Gastrocnemius medialis (tissue), 4 donors: Measurements from ENCODE around the gene RAD51B. TPM values are rescaled to one million over a fixed set of nuclear protein-coding genes. Genes with fewer than 3 reads are reported as not detected.

Experiments
- ATAC-seq, 2 donors: fragments of 150-250 bp; one replicate each; pipeline ENCODE4 v1.9.1; 2016
- DNase-seq, 2 donors: peaks; one replicate each; pipeline ENCODE4 v3.0.0-alpha.2; 2019
- H3K27ac ChIP-seq, 4 donors: fragments of 200-600 bp; sonication (generic); 1 replicate in 1 of 4; 2 replicates in 3 of 4; pipeline ENCODE4 v1.5.1; 2016 to 2018; ENCODE audit warnings: mild to moderate bottlenecking in 2 of 4, moderate library complexity in 1 of 4
- H3K27me3 ChIP-seq, 3 donors: fragments of 200-600 bp; sonication (generic) in 2 of 3; 1 replicate in 1 of 3; 2 replicates in 2 of 3; pipeline versions ENCODE4 v1.5.1 to v1.6.0; 2016 to 2019; ENCODE audit warnings: mild to moderate bottlenecking in 1 of 3, moderate library complexity in 1 of 3
- H3K36me3 ChIP-seq, 2 donors: fragments of 200-600 bp; sonication (generic) in 1 of 2; one replicate each; pipeline ENCODE4 v1.5.1; 2017 to 2018
- H3K4me1 ChIP-seq, 2 donors: fragments of 200-600 bp; sonication (generic) in 1 of 2; one replicate each; pipeline ENCODE4 v1.5.1; 2016 to 2017; ENCODE audit warnings: mild to moderate bottlenecking in 2 of 2
- H3K4me3 ChIP-seq, 4 donors: fragments of 200-600 bp; sonication (generic) in 3 of 4; 1 replicate in 1 of 4; 2 replicates in 3 of 4; pipeline ENCODE4 v1.5.1; 2016 to 2019; ENCODE audit warnings: mild to moderate bottlenecking in 2 of 4
- H3K9me3 ChIP-seq, 3 donors: fragments of 200-600 bp; sonication (generic) in 2 of 3; 1 replicate in 1 of 3; 2 replicates in 2 of 3; pipeline ENCODE4 v1.5.1; 2016 to 2019
- POLR2A ChIP-seq, 2 donors: fragments of 450-650 bp; IDR thresholded peaks; one replicate each; pipeline ENCODE4 v1.6.1; 2017; ENCODE audit warnings: antibody characterized with exemption in 2 of 2, mild to moderate bottlenecking in 2 of 2, moderate library complexity in 2 of 2
- in situ Hi-C, 4 donors: fragments of 200-750 bp; cut with MboI; loops; one replicate each; pipeline versions ENCODE4 v1.15.0 to v1.8.0; 2017; ENCODE audit warnings: low sequenced_read_pairs in 4 of 4
- intact Hi-C: fragments of 100-400 bp; cut with DNase I; formaldehyde crosslinking; loops from one replicate; pipeline ENCODE4 v1.15.1; 2023; ENCODE audit warnings: low total_unique reads
- total RNA-seq, 4 donors: library from RNA; depleted of rRNA; stranded (reverse); fragments of >200 nt; gene quantifications; one replicate each; pipeline versions ENCODE4 v1.1.0 to v1.2.3, GENCODE V29; 2016
- TF ChIP-seq, protein P1 (sequence below), 5 experiments: fragments of 450-650 bp in 3 of 5; fragments of 200-600 bp in 2 of 5; sonication (generic) in 2 of 5; IDR thresholded peaks in 4 of 5; conservative IDR thresholded peaks in 1 of 5; 1 replicate in 4 of 5; 2 replicates in 1 of 5; pipeline ENCODE4 v1.5.1; 2016 to 2019; ENCODE audit warnings: antibody characterized with exemption in 5 of 5, mild to moderate bottlenecking in 3 of 5, moderate library complexity in 3 of 5

Gene RAD51B
- total RNA-seq, 4 donors from 2014 or later, result 1.6 to 3.3 (median 2.4) TPM

DNA sequence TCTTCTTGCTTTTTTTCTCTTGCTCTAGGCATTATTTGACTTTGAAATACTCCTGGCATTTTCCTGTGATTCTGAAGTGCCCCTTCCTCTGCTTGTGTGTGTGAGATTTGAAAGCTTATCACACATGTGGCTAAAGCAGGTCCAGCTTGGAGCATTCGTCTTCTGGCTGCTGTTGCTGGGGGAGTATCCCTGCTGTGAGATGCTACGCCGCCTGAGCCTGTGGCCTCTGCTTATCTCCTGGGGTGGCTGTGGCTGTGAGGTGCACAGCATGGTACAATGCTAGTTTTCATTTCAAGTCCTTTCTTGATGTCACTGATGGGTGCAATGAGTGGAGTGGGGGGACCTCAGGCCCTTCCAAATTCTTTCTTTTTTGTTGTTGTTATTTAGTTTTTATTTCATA is 601.5 kb downstream of the RAD51B start:
- no peak for TF ChIP-seq POLR2A (IDR thresholded peaks at IDR 0.05)
- TF ChIP-seq, protein P1, sequence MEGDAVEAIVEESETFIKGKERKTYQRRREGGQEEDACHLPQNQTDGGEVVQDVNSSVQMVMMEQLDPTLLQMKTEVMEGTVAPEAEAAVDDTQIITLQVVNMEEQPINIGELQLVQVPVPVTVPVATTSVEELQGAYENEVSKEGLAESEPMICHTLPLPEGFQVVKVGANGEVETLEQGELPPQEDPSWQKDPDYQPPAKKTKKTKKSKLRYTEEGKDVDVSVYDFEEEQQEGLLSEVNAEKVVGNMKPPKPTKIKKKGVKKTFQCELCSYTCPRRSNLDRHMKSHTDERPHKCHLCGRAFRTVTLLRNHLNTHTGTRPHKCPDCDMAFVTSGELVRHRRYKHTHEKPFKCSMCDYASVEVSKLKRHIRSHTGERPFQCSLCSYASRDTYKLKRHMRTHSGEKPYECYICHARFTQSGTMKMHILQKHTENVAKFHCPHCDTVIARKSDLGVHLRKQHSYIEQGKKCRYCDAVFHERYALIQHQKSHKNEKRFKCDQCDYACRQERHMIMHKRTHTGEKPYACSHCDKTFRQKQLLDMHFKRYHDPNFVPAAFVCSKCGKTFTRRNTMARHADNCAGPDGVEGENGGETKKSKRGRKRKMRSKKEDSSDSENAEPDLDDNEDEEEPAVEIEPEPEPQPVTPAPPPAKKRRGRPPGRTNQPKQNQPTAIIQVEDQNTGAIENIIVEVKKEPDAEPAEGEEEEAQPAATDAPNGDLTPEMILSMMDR (IDR thresholded peaks at IDR 0.05 in 4 of 5, conservative IDR thresholded peaks at IDR 0.05 in 1 of 5), result no peak
- ATAC-seq (no peak), DNase-seq (no peak)
- intact Hi-C loops (no loop called here), in situ Hi-C loops (no loop called here)
- no peaks in the 10 kb centered on the region for H3K36me3 ChIP-seq
- H3K4me1 ChIP-seq, result no peaks in the 10 kb centered on the region
- no peak overlapping the region for H3K4me3 ChIP-seq
- no peaks in the 10 kb centered on the region for H3K9me3 ChIP-seq
- H3K27me3 ChIP-seq, result no peaks in the 10 kb centered on the region
- no peak overlapping the region for H3K27ac ChIP-seq

DNA sequence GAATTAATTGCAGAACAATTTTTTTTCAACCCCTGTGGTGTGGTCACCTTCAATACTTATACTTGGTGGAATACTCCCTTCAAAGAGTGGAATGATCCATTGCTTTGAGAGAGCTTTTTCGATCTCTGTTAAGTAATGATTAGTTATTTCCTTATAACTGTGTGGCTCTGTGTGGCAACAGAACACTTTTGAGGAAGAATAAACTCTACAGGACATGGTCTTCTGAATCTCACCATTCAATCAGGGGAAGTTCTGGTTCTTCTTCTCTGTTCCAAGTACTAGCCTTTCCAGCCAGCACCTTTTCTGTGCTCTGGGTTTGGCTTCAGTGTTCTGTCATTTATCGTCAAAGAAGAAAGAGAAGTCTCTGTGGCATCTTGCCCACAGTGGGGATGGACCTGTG is 604.1 kb downstream of the RAD51B start:
- no peaks in the 10 kb centered on the region for H3K9me3 ChIP-seq
- no peak for TF ChIP-seq POLR2A (IDR thresholded peaks at IDR 0.05)
- TF ChIP-seq, protein P1 (IDR thresholded peaks at IDR 0.05 in 4 of 5, conservative IDR thresholded peaks at IDR 0.05 in 1 of 5), result no peak
- H3K27ac ChIP-seq, result no peak overlapping the region
- no peaks in the 10 kb centered on the region for H3K4me1 ChIP-seq
- no peak overlapping the region for H3K4me3 ChIP-seq
- no peak for ATAC-seq
- in situ Hi-C loops, result no loop called here
- no peaks in the 10 kb centered on the region for H3K27me3 ChIP-seq
- H3K36me3 ChIP-seq, result no peaks in the 10 kb centered on the region
- intact Hi-C loops, result no loop called here
- no peak for DNase-seq

DNA sequence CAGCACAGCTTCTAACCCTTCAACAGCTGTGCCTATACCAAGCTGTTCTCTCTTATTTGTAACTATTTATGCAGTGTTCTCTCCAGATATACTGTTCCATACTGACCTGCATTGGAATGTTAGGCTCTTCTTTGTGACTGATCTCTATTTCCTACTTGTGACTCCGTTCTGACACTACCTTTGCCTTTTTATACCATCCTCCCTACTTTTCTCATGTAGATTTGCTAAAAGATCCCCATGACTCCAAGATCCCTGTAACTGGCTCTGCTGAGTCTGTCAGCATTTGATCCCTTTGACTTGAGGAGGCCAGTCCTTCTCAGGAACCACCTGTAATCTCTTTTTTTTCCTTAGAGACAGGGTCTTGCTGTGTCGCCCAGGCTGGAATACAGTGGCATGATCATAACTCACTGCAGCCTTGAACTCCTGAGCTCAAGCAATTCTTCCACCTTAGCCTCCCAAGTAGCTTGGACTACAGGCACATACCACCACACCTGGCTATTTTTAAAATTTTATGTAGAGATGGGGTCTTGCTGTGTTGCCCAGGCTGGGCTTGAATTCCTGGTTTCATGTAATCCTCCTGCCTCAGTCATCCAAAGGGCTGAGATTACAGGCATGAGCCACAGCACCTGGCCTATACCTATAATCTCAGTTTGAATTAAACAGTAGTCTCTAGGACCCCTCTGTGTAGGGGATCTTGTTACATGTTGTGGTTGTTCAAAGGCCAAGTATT is 605.0 kb downstream of the RAD51B start:
- in situ Hi-C loops, result no loop called here

DNA sequence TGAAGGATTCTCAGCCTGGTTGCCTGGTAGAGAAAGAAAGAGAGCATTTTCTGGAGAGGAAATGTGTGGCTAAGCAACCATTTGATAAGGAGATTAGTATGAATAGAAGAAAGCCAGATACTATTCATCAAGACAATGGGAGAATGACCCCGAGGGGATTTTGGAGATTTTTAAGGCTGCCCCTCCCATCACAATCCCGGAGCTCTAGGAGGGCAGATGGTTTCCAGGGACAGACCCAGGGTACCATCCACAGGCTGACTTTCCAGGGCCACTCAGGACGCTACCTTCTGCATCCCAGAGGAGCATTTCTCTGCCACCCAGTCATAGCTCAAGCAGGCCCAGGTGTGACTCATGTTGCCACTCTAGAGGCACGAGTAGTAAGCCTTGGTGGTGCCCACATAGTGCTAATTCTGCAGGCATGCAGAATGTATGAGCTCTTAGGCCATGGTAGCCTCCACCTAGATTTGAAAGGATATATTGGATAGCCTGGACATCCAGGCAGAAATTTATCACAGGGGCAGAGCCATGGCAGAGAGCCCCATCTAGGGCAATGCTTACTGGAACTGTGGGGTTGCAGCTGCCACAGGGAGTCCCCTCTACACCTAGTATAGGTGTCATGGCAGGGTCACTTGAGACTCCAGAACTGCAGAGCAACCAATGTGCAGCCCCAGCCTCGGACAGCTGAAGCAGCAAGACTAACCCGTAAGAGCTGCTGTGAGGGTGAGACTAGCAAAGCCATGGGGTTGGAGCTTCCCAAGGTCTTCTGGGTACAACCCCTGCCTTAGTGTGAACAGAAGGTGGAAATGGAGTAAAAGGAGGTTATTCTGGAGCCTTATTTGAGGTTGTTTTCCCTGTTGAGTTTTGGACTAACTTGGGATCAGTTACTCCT is 607.3 kb downstream of the RAD51B start:
- in situ Hi-C loops (no loop called here), intact Hi-C loops (no loop called here)
- DNase-seq (no peak), ATAC-seq (no peak)
- Histone ChIP-seq H3K36me3 (no peaks in the 10 kb centered on the region), H3K9me3 (no peaks in the 10 kb centered on the region), H3K27me3 (no peaks in the 10 kb centered on the region), H3K27ac (no peak overlapping the region), H3K4me1 (no peaks in the 10 kb centered on the region), H3K4me3 (no peak overlapping the region)
- TF ChIP-seq, protein P1 (IDR thresholded peaks at IDR 0.05 in 4 of 5, conservative IDR thresholded peaks at IDR 0.05 in 1 of 5), result no peak
- no peak for TF ChIP-seq POLR2A (IDR thresholded peaks at IDR 0.05)

More for the DNA sequence above, 605.0 kb downstream of the RAD51B start:
- ATAC-seq (no peak), DNase-seq (no peak)
- Histone ChIP-seq H3K27ac (no peak overlapping the region), H3K4me3 (no peak overlapping the region), H3K27me3 (no peaks in the 10 kb centered on the region), H3K36me3 (no peaks in the 10 kb centered on the region), H3K9me3 (no peaks in the 10 kb centered on the region), H3K4me1 (no peaks in the 10 kb centered on the region)
- intact Hi-C loops, result no loop called here
- no peak for TF ChIP-seq POLR2A (IDR thresholded peaks at IDR 0.05)
- TF ChIP-seq, protein P1 (IDR thresholded peaks at IDR 0.05 in 4 of 5, conservative IDR thresholded peaks at IDR 0.05 in 1 of 5), result no peak
